HPDE6-E6E7 (cell line): ENCODE measurements around the gene MAST4.
A peak's percentile ranks its signal among the peaks of the same experiment; 100 is the strongest.
"Not testable (repeated sequence)": the region's sequence is repeated elsewhere in the genome, so short reads cannot be mapped to it uniquely, and the experiment has no call there.

Experiments used
- DNase-seq: peaks from one replicate; pipeline ENCODE4 v3.0.0; 2011; ENCODE audit warnings: missing footprints; ENCODE audit errors: extremely low spot score

Gene MAST4

DNA sequence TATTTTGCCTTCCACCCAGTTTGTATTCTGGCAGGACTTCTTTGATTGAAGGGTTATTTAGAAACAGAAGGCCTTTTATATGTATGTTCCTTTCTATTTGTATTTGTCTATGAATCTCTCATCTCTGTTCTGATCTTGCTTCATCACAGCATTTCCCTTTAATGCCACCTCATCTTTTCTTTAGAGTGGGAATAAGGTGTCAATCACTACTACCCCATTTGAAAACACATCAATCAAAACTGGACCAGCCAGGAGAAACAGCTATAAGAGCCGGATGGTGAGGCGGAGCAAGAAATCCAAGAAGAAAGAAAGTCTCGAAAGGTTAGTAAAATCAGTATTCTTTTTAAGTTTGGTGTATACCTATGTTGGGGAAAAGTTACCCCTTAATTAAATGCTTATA lies 564.1 kb downstream of the MAST4 start:
- no peak for DNase-seq

DNA sequence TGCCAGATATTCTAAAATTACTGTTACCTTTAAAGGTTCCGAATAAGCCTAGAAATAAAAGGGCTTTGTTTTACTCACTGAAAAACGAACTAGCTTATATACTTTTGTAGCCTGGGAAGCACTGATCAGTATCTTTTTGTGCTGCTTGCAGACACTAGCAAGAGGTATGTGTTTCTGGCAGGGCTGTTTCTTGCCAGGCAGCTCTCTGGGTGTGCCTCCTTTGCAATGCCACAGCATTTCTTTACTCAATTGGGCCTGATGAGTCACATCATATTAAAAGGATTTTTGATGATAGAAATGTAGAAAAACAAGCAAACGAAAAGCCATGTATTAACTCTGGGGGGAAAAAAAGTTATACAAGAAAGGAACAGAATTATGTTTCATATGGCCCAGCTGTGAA lies 564.8 kb downstream of the MAST4 start:
- peak; percentile 72 for DNase-seq

DNA sequence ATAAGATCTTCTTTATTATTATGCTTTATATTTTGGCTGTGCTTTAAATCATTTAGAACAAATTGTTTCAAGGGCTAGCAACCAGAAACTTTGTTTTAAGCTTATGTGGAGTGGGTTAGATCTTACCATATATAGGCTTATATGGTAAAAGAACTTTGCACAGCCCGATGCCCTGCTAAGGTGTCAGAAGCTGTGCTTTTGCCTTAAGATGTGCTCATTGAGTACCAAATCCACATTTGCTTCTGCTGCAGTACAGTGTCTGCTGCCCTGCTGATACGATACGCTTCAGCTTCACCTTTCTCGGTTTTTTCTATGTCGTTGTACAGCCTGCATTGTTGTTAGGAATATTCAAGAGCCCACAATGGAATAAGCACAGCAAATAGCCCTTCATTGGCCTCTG lies 565.6 kb downstream of the MAST4 start:
- no peak for DNase-seq

DNA sequence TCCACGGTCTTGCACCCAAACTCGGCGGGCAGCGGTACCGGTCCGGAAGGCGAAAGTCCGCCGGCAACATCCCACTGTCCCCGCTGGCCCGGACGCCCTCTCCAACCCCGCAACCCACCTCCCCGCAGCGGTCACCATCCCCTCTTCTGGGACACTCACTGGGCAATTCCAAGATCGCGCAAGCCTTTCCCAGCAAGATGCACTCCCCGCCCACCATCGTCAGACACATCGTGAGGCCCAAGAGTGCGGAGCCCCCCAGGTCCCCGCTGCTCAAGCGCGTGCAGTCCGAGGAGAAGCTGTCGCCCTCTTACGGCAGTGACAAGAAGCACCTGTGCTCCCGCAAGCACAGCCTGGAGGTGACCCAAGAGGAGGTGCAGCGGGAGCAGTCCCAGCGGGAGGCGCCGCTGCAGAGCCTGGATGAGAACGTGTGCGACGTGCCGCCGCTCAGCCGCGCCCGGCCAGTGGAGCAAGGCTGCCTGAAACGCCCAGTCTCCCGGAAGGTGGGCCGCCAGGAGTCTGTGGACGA lies 567.1 kb downstream of the MAST4 start:
- DNase-seq, result no peak

DNA sequence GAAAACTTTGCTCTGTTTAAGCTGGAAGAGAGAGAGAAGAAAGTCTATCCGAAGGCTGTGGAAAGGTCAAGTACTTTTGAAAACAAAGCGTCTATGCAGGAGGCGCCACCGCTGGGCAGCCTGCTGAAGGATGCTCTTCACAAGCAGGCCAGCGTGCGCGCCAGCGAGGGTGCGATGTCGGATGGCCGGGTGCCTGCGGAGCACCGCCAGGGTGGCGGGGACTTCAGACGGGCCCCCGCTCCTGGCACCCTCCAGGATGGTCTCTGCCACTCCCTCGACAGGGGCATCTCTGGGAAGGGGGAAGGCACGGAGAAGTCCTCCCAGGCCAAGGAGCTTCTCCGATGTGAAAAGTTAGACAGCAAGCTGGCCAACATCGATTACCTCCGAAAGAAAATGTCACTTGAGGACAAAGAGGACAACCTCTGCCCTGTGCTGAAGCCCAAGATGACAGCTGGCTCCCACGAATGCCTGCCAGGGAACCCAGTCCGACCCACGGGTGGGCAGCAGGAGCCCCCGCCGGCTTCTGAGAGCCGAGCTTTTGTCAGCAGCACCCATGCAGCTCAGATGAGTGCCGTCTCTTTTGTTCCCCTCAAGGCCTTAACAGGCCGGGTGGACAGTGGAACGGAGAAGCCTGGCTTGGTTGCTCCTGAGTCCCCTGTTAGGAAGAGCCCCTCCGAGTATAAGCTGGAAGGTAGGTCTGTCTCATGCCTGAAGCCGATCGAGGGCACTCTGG lies 567.8 kb downstream of the MAST4 start:
- no peak for DNase-seq

DNA sequence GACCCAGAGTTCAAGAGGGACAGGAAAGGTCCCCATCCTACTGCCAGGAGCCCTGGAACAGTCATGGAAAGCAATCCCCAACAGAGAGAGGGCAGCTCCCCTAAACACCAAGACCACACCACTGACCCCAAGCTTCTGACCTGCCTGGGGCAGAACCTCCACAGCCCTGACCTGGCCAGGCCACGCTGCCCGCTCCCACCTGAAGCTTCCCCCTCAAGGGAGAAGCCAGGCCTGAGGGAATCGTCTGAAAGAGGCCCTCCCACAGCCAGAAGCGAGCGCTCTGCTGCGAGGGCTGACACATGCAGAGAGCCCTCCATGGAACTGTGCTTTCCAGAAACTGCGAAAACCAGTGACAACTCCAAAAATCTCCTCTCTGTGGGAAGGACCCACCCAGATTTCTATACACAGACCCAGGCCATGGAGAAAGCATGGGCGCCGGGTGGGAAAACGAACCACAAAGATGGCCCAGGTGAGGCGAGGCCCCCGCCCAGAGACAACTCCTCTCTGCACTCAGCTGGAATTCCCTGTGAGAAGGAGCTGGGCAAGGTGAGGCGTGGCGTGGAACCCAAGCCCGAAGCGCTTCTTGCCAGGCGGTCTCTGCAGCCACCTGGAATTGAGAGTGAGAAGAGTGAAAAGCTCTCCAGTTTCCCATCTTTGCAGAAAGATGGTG lies 568.8 kb downstream of the MAST4 start:
- DNase-seq, result no peak

DNA sequence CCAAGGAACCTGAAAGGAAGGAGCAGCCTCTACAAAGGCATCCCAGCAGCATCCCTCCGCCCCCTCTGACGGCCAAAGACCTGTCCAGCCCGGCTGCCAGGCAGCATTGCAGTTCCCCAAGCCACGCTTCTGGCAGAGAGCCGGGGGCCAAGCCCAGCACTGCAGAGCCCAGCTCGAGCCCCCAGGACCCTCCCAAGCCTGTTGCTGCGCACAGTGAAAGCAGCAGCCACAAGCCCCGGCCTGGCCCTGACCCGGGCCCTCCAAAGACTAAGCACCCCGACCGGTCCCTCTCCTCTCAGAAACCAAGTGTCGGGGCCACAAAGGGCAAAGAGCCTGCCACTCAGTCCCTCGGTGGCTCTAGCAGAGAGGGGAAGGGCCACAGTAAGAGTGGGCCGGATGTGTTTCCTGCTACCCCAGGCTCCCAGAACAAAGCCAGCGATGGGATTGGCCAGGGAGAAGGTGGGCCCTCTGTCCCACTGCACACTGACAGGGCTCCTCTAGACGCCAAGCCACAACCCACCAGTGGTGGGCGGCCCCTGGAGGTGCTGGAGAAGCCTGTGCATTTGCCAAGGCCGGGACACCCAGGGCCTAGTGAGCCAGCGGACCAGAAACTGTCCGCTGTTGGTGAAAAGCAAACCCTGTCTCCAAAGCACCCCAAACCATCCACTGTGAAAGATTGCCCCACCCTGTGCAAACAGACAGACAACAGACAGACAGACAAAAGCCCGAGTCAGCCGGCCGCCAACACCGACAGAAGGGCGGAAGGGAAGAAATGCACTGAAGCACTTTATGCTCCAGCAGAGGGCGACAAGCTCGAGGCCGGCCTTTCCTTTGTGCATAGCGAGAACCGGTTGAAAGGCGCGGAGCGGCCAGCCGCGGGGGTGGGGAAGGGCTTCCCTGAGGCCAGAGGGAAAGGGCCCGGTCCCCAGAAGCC lies 569.6 kb downstream of the MAST4 start:
- peak; percentile 58 for DNase-seq

DNA sequence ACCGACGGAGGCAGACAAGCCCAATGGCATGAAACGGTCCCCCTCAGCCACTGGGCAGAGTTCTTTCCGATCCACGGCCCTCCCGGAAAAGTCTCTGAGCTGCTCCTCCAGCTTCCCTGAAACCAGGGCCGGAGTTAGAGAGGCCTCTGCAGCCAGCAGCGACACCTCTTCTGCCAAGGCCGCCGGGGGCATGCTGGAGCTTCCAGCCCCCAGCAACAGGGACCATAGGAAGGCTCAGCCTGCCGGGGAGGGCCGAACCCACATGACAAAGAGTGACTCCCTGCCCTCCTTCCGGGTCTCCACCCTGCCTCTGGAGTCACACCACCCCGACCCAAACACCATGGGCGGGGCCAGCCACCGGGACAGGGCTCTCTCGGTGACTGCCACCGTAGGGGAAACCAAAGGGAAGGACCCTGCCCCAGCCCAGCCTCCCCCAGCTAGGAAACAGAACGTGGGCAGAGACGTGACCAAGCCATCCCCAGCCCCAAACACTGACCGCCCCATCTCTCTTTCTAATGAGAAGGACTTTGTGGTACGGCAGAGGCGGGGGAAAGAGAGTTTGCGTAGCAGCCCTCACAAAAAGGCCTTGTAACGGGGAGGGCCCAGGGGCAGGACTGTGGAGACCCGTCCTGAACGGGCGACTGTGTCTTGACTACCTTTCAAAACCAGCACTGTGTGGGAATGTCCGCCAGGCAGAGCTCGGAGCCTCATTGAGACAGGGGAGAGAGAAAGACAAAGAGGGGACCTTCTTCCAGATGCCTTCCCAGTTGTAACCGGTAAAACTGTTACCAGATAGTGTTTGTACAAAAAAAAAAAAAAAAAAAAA lies 570.5 kb downstream of the MAST4 start:
- DNase-seq, result no peak

DNA sequence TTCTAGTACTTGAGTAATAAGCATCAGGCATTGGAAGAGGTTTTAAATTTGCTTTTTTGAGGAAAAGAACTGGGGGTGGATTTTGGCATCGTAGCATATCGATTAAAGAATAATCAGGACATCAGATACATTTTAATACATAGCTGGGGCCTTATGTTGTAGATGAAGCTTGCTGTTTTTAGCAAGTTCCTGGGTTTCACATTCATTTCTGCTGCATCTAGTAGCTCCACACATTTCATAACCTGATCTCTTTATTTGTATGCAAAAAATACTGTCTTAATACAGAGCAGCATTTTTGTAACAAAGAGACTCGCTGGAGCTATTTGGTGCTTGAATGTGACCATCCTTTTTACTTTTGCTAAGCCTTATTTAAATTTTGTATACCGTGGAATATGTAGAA lies 571.9 kb downstream of the MAST4 start:
- DNase-seq, result no peak

DNA sequence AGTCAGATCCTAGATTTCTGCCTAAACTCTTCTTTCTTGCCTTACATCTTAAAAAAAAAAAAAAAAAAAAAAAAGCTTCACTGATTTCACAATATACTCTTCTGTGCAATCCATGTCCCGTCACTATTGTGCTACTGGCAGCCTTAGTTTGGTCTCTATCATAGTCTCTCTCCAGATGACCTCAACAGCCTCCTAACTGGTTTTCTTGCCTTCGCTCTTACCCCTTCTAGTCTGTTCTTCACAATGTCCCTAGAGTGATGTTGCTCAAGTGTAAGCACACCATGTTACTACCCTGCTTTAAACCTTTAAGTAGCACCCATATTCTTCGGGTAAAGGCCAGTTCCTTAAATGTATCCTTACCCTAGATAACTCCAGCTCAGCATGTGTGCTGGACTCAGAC lies 574.6 kb downstream of the MAST4 start:
- no peak for DNase-seq

DNA sequence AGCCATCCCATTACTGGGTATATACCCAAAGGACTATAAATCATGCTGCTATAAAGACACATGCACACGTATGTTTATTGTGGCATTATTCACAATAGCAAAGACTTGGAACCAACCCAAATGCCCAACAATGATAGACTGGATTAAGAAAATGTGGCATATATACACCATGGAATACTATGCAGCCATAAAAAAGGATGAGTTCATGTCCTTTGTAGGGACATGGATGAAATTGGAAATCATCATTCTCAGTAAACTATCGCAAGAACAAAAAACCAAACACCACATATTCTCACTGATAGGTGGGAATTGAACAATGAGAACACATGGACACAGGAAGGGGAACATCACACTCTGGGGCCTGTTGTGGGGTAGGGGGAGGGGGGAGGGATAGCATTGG lies 577.2 kb downstream of the MAST4 start:
- DNase-seq, result not testable (repeated sequence)

DNA sequence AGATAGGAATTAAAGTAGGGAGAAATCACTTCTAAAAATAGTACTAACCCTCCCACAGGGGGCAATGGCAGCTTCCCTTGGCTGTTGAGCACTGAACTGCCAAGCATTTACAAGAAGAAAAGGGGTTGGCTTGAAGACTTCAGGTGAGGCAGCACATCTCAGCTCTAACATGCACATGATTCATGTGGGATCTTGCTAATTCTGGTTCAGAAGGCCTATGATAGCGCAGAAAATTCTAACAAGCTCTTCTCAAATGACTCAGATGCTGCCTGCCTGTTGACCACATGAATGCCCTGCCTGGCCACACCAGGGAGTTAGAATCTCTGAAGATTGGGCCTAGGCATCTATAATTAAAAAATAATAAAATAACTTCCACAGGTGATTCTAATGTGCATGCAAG lies 577.8 kb downstream of the MAST4 start:
- no peak for DNase-seq

DNA sequence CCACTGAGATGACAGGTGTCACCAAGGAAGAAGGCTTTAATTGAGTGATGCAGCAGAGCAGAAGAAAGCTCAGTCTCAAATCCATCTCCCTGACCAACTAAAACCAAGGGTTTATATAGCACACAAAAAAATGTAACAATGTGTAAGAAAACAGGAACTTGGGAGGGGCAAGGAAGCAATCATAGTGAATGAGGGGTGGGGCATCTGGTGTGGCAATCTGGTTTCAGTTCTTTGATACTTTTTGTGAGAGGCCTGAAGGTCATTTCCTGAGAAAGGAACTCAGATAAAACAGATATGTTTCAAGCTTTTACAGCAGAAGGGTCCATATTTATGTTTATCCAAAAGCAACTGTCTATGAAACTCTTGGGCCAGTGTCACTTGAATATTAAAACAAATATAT lies 580.7 kb downstream of the MAST4 start:
- no peak for DNase-seq

DNA sequence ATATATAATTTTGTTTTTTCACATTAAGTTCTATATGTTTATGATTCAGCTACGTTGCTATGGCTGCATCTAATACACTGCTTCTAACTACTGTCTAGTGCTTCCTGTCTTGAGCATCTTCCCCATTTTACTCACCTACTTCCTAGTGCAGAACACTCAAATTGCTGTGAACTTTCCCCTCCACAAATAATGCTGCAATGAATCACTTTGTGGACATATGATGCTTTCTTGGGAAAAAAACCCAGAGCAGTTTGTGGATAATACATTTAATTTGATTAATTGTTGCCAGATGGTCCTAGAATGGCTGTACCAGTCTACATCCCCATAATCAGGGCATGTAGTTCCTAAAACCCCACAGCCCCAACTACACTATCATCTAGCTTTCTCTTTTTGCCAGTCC lies 581.9 kb downstream of the MAST4 start:
- no peak for DNase-seq

DNA sequence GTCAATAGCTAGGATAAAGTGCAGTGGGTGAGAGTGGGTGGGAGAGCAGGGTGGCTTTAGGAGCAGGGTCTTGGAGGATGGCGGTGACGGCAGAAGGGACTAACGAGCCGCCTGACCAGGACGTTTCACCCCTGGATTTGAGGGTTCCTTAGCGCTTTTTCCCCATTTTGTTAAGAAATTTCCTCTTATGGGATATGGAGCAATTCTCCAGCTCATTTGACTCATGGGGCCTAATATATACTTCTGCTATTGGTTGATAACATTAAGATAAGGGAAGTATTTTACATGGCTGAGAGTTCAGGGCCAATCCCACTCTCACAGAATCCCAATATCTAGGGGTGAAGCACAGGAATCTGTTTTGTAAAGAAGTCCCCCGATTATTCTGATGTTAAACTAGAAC lies 582.8 kb downstream of the MAST4 start:
- no peak for DNase-seq

DNA sequence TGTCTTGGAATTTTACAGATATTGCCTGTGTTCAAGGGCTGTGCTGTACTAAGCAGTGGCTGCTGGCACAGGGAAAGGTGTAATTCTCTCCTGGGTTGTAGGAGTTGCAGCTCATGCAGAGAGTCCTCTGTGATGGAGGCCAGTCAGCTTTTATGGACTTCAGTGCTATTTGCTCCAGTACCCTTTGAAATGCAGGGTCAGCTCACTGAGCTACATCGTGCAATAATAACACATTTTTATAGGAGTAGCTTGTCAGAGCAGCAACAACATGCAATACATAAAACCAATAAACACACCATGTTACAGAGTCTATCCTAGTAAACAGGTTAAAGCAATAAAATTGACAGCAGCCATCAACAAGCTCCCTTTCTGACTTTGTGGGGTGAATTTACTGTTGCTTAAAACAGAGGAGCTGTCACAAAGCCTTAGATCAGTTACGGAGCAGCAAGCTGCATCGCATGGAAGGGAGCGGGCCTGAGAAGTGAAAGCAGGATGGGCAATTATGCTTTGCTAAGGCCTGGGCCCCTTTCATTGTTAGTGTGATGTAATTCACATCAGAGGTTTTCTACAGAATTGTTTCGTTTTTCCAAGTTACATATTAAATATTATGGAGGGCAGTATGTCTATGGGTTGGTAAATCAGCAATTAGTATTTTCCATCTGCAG lies 583.6 kb downstream of the MAST4 start:
- DNase-seq, result no peak

DNA sequence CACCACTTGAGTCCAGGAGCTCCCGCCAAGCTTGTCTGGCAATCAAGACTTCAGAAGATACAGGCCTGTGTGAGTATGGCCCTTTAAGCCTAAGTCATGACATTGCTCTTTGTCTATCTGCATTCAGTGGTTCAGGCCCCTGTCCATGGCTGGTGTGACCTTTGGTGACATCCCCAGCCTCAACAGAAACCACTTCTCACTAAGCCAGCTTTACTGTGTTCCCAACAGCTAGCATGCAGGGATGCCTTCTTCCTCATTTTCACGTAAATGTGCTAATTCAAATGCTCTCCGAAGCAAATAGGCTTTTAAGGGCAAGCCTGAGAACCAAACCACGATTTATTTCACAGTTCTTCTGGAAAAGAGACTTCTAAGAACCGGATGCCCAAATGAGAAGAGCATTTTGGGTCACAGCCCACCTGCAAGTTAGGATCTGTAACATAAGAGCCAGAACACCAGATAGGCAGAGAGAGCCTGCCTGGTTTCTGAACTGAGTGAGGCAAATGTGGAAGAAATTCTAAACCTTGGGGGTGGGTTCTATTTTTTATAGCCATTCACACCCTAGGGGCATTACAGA lies 585.5 kb downstream of the MAST4 start:
- no peak for DNase-seq

DNA sequence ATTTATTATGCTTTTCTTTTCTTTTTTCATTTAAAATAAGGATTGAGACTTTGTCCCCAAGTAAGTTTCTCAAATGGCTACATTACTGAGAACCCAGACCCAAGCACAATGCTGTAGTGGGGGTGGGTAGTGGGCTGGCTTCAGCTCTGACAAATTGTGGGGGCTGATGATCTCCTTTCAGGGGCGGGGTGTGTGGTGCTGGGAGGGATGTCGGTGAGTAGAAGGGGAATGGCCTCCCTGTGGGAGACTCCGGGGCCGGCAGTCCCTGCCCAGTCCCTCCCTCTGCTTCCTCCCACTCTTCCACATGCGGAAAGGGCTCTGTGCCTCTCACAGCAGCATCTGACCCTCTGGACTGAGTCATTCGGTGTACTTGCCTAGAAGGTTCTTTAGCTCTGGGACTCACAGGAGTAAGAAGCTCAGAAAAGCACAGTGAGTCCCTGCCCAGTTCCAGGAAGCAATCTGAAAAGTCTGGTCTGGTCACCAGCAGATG lies 586.2 kb downstream of the MAST4 start:
- DNase-seq, result no peak

DNA sequence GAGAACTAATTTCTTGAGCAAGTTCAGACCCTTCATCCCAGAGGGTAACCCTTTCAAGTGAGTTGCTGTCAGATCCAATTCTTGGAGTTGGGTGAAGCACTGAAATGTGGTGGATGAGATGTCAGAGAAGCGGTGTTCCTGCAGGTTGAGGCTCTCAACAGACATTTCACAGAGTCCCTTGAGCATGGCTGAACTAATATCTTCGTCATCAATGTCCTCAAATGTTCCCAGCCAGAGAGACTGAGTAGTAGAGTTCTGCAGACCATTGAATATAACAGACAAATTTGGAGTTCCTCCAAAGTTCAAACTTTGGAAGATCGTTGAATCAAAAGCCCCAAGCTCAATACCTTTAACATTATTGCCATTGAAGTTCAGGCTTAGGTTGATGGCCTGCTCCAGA lies 587.7 kb downstream of the MAST4 start:
- no peak for DNase-seq

DNA sequence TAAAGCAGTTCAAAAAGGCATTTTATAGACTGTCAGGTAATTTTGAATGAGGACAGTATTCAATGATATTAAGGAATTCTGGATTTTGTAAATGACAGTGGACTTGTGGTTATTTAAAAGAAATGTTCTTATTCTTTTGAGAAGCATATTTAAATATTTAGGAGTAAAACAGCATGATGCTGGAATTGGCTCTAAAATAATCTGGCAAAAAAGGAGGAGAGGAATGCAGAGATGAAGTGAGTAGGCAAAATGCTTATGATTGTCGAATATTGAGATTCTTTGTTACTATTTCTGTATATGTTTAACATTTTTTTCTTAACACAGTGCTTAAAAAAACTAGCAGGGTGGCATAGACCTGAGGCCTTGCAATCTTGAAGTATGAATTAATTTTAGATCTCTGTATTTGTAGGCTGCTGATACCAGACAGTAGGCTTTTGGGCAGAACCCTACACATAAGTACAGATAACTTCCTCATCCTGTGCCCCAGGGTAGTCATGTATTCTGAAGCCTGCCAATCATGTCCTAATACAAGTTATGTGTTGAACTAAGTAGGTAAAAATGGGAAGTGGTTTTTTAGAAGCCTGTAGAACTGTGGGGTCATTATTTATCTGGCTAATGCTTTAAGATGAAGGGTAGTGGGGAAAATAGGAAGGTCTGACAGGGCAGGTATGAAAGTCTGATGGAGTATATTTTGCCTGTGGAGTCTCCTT lies 591.0 kb downstream of the MAST4 start:
- DNase-seq, result no peak
